GM10248 (cell line): Measurements from ENCODE around the gene ZCWPW1.
A peak's percentile ranks its signal among the peaks of the same experiment; 100 is the strongest.
"Not testable (repeated sequence)": the region's sequence is repeated elsewhere in the genome, so short reads cannot be mapped to it uniquely, and the experiment has no call there.

ENCODE experiments used
- CTCF ChIA-PET: fragments of 300-600 bp; sonication (Branson Sonifier 250); formaldehyde crosslinking; extraction: SDS; loops from one replicate; lab custom pipeline; 2021; ENCODE audit warnings: antibody characterized with exemption; lab: Yijun Ruan, JAX
- POLR2A ChIA-PET: fragments of 350-650 bp; sonication (Branson Sonifier 250); formaldehyde crosslinking; extraction: SDS; loops from one replicate; lab custom pipeline; 2020; ENCODE audit warnings: antibody characterized with exemption; lab: Yijun Ruan, JAX
- DNase-seq: peaks from one replicate; pipeline ENCODE4 v3.0.0; 2012; ENCODE audit errors: extremely low spot score
- TF ChIP-seq, protein P1 (sequence below): IDR thresholded peaks from 2 replicates; pipeline ENCODE4 v1.5.1; 2012; ENCODE audit warnings: mild to moderate bottlenecking, low read depth; ENCODE audit errors: extremely low read depth, missing control alignments, control extremely low read depth

ZCWPW1 gene

DNA sequence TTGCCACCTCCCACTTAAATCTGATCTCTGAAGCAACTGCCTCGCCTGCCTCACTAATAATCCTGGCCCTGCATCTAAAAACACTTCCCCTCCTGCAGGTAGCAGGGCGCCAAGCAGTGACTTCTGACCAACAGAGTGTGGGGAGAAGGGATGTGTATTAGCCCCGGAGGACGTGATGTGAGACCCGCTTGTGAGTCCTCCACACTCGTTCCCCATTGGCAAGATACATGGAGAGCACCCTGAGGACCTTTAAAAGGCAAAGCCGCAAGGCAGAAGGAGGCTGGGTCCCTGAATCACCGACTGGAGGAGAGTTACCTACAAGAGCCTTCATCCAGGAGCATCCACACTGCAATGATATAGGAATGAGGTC lies 61.3 kb downstream of the ZCWPW1 start:
- POLR2A ChIA-PET, result interaction anchor here (1.3 kb wide), 1 partner anchor 22 kb away, joined by 3 read pairs; no protein-coding TSS in a partner anchor
- TF ChIP-seq, protein P1, sequence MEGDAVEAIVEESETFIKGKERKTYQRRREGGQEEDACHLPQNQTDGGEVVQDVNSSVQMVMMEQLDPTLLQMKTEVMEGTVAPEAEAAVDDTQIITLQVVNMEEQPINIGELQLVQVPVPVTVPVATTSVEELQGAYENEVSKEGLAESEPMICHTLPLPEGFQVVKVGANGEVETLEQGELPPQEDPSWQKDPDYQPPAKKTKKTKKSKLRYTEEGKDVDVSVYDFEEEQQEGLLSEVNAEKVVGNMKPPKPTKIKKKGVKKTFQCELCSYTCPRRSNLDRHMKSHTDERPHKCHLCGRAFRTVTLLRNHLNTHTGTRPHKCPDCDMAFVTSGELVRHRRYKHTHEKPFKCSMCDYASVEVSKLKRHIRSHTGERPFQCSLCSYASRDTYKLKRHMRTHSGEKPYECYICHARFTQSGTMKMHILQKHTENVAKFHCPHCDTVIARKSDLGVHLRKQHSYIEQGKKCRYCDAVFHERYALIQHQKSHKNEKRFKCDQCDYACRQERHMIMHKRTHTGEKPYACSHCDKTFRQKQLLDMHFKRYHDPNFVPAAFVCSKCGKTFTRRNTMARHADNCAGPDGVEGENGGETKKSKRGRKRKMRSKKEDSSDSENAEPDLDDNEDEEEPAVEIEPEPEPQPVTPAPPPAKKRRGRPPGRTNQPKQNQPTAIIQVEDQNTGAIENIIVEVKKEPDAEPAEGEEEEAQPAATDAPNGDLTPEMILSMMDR, result no peak
- DNase-seq, result no peak
- CTCF ChIA-PET, result interaction anchor here (0.8 to 1.3 kb wide), 3 partner anchors 22 to 233 kb away, joined by 3 to 6 read pairs (median 4); no protein-coding TSS in a partner anchor

DNA sequence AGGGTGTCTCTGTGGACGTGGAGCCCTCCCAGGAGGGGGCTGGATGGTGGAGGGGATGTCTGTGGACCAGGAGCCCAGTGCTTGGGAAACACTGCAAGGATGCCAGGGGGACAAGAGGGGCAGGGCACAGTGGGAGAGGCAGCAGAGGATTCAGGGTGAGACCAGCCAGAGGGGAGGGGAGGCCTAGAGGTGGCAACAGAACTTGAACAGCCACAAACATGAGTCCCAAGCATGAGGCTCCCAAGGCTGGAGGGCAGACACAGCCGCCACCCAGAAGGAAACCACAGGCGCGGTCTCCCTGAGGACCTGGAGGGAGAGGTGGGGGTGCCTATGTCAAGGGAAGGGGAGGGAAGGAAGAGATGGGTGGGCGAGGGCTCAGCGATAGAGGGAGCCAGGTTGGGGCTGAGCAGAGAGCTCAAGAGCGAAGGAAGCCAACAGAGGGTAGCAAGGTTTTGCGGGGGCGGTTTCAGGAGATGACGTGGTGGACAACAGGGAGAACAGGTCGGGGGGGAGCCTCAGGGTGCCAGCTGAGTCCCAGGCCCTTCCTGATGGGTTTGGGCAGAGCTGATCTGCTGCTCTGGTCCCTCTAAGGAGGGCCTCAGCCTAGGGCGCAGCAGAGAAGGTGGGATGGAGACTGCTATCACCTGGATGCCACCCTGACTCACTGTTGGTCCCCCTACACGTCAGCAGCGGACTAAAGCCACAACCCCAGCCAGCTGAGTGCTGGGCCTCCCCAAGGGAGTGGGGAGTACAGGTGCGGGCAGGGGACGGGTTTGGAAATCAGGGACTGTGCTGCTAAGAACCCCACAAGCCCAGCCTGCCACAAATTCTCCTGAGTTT lies 61.9 kb downstream of the ZCWPW1 start:
- ChIA-PET POLR2A (interaction anchor here (0.7 to 1.3 kb wide), 2 partner anchors 22 to 61 kb away, joined by 3 to 4 read pairs; no protein-coding TSS in a partner anchor), CTCF (interaction anchor here (0.7 to 1.3 kb wide), 4 partner anchors 22 to 234 kb away, joined by 3 to 6 read pairs (median 4); no protein-coding TSS in a partner anchor)
- TF ChIP-seq, protein P1, result no peak
- peak; percentile 61 for DNase-seq

DNA sequence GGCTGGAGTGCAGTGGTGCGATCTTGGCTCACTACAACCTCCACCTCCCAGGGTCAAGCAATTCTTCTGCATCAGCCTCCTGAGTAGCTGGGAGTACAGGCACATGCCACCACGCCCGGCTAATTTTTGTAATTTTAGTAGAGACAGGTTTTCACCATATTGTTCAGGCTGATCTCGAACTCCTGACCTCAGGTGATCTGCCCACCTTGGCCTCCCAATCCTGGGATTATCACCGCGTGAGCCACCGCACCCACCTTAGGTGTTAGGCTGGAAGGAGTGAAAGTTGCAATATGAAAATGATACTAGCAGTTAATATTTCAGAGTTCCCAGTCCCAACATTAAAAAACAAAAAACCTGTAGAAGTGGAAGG lies 62.5 kb downstream of the ZCWPW1 start:
- POLR2A ChIA-PET, result interaction anchor here (0.7 to 1.3 kb wide), 3 partner anchors 19 to 62 kb away, joined by 3 to 4 read pairs (median 3); no protein-coding TSS in a partner anchor
- CTCF ChIA-PET, result interaction anchor here (0.8 to 2.5 kb wide), 8 partner anchors 21 to 234 kb away, joined by 3 to 12 read pairs (median 4); no protein-coding TSS in a partner anchor
- DNase-seq, result not testable (repeated sequence)

DNA sequence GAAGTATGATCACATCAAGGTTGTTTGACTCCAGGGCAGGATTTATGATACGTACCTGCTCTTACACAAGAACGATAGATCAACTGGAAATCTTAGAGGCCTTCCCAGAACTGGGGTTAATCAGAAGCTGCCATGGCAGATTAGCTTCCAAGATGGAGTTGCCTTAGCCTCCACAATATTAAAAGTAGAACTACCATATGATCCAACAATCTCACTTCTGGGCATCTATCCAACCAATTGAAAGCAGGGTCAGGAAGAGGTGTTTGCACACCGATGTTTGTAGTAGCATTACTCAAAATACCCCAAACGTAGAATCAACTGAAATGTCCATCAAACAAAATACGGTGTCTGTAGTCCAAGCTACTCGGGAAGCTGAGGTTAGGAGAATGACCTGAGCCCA lies 64.0 kb downstream of the ZCWPW1 start:
- ChIA-PET CTCF (interaction anchor here (2.2 to 2.5 kb wide), 2 partner anchors 20 to 43 kb away, joined by 5 to 12 read pairs; no protein-coding TSS in a partner anchor), POLR2A (interaction anchor here (0.6 kb wide), 1 partner anchor 129 kb away, joined by 3 read pairs; no protein-coding TSS in a partner anchor)
- TF ChIP-seq, protein P1, result no peak
- DNase-seq, result no peak

DNA sequence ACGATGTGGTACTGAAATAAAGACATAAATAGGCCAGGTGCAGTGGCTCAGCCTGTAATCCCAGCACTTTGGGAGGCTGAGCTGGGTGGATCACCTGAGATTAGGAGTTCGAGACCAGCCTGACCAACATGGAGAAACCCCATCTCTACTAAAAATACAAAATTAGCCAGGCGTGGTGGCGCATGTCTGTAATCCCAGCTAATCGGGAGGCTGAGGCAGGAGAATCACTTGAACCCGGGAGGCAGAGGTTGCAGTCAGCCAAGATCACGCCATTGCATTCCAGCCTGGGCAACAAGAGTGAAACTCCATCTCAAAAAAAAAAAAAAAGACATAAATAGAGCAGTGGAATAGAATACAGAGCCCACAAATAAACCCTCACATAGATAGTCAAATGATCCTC lies 64.7 kb downstream of the ZCWPW1 start:
- POLR2A ChIA-PET, result interaction anchor here (0.6 kb wide), 1 partner anchor 342 kb away, joined by 3 read pairs; no protein-coding TSS in a partner anchor
- CTCF ChIA-PET, result interaction anchor here (2.2 to 2.5 kb wide), 2 partner anchors 19 to 44 kb away, joined by 5 to 12 read pairs; no protein-coding TSS in a partner anchor
- not testable (repeated sequence) for DNase-seq

DNA sequence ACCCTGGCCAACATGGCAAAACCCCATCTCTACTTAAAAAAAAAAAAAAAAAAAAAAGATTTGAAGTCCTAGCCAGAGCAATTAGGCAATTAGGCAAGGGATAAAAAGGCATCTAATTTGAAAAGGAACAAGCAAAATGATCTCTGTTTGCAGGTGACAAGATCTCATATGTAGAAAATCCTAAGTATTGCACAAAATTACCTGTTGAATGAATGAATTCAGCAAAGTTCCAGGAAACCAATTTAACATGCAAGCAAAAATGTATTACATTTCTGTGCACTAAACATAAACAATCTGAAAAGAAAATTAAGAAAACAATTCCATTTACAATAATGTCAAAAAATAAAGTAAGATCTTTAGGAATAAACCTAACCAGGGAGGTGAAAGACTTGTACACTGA lies 65.4 kb downstream of the ZCWPW1 start:
- ChIA-PET CTCF (no interaction called here), POLR2A (interaction anchor here (0.6 kb wide), 1 partner anchor 341 kb away, joined by 3 read pairs; no protein-coding TSS in a partner anchor)
- no peak for DNase-seq
- TF ChIP-seq, protein P1, result no peak

DNA sequence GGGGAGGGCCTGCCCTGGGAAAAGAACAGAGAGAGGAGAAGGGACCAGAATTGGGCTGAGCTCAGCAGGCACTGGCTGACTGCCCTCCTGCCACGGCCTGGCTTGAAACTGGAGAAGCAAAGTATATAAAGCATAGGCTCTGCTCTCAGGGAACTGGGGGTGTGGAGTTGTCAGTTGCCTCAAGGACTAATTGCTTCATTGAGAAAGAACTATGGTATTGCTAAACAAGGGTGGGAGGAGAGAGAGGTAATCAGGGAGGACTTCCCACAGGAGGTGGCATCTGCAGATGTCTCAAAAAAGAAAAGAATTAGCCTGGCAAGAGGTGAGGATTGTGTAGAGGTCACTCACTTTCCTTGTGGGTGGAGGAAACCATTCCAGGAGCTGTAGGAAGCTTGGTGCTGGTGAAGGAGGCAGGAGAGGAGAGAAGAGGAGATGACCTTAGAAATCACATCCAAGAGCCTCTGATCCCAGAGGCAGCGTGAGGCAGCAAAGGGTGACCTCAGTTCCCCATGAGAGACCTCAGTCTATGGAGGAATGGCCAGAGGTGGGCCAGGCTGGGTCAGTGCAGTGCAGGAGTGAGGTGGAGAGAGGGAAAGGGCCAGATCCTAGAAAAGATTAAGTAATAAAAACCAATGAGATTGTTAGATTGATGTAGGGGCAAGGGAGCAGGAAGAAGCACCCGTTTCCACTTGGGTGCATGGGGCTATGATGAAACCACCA lies 68.2 kb downstream of the ZCWPW1 start:
- ChIA-PET CTCF (interaction anchor here (1.1 to 2.5 kb wide), 3 partner anchors 14 to 48 kb away, joined by 3 to 16 read pairs (median 4); no protein-coding TSS in a partner anchor), POLR2A (no interaction called here)
- TF ChIP-seq, protein P1, result no peak
- DNase-seq, result no peak
